Uterus (tissue), 4 donors: ENCODE measurements around the gene MSH6. TPM values are rescaled to one million over a fixed set of nuclear protein-coding genes. Genes with fewer than 3 reads are reported as not detected.

Experiments used
- DNase-seq, 2 donors: peaks; one replicate each; pipeline ENCODE4 v3.0.0-alpha.2; 2019 to 2020
- H3K27ac ChIP-seq, 2 donors: fragments of 200-600 bp; sonication (generic); 1 replicate in 1 of 2; 2 replicates in 1 of 2; pipeline ENCODE4 v1.5.1; 2016 to 2018
- H3K27me3 ChIP-seq, 2 donors: fragments of 200-600 bp; sonication (generic); one replicate each; pipeline ENCODE4 v1.5.1; 2018 to 2019; ENCODE audit warnings: control low read depth in 1 of 2
- H3K36me3 ChIP-seq, 2 donors: fragments of 200-600 bp; sonication (generic); one replicate each; pipeline ENCODE4 v1.5.1; 2019; ENCODE audit warnings: control low read depth in 1 of 2
- H3K4me1 ChIP-seq, 2 donors: fragments of 200-600 bp; sonication (generic); one replicate each; pipeline ENCODE4 v1.5.1; 2018 to 2019; ENCODE audit warnings: control low read depth in 1 of 2
- H3K4me3 ChIP-seq, 2 donors: fragments of 200-600 bp; sonication (generic); 1 replicate in 1 of 2; 2 replicates in 1 of 2; pipeline ENCODE4 v1.5.1; 2018 to 2019; ENCODE audit warnings: mild to moderate bottlenecking in 1 of 2
- H3K9me3 ChIP-seq, 2 donors: fragments of 200-600 bp; sonication (generic); one replicate each; pipeline ENCODE4 v1.5.1; 2019; ENCODE audit warnings: control low read depth in 1 of 2
- CTCF ChIP-seq, 4 experiments: fragments of 200-600 bp in 2 of 4; fragments of 450-650 bp in 2 of 4; sonication (generic) in 2 of 4; IDR thresholded peaks; one replicate each; pipeline ENCODE4 v1.5.1; 2016 to 2019; ENCODE audit warnings: antibody characterized with exemption in 4 of 4, mild to moderate bottlenecking in 2 of 4, moderate library complexity in 1 of 4
- POLR2A ChIP-seq, 2 donors: fragments of 450-650 bp; IDR thresholded peaks; one replicate each; pipeline ENCODE4 v1.6.1; 2016; ENCODE audit warnings: antibody characterized with exemption in 2 of 2, mild to moderate bottlenecking in 1 of 2, moderate library complexity in 1 of 2
- intact Hi-C: fragments of 100-400 bp; cut with DNase I; formaldehyde crosslinking; loops from one replicate; pipeline ENCODE4 v1.15.1; 2023; ENCODE audit warnings: low total_unique reads
- total RNA-seq, 4 donors: library from RNA; depleted of rRNA in 3 of 4; stranded (reverse); fragments of >200 nt in 3 of 4; gene quantifications; one replicate each; pipeline versions ENCODE4 v1.1.0 to v1.2.4, GENCODE V29; 2014 to 2023
- donor health status: DM: yes; HTN: yes; CAD: no.

MSH6 gene
- total RNA-seq, 4 donors from 2014 or later, result 32.9 to 115 (median 57.7) TPM

GRCh38 chr2:47779426-47779790, 3.5 kb upstream of the MSH6 start:
- Histone ChIP-seq H3K4me1 (no peaks in the 10 kb centered on the region), H3K27ac (peak overlapping the region; percentile 77 to 78), H3K27me3 (no peaks in the 10 kb centered on the region), H3K4me3 (no peak overlapping the region), H3K36me3 (no peaks in the 10 kb centered on the region), H3K9me3 (no peaks in the 10 kb centered on the region)
- no peak for TF ChIP-seq POLR2A (IDR thresholded peaks at IDR 0.05)
- TF ChIP-seq CTCF (IDR thresholded peaks at IDR 0.05), result no peak
- intact Hi-C loops, result no loop called here
- DNase-seq, result no peak

DNA sequence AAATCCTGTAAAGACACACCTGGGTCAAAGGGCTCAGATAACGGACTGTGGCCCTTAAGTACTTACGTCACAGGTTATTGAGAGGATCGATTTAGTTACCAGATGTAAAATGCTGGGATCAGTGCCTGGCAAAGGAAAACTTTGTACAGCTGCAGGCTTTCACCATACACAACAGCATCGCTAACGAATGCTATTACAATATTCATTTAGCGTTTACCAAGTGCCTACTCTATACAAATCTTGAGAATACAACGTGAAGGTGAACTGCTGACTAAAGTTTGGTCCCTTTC, 619 bp upstream of the MSH6 start:
- DNase-seq, result no peak
- intact Hi-C loops, result loop anchor here (5.0 kb wide), 1 partner anchor 125 kb away; the partner anchor contains the start of gene FBXO11
- peak overlapping the region; percentile 74 to 90 for H3K4me3 ChIP-seq
- H3K36me3 ChIP-seq, result no peaks in the 10 kb centered on the region
- H3K9me3 ChIP-seq, result no peaks in the 10 kb centered on the region
- TF ChIP-seq POLR2A (IDR thresholded peaks at IDR 0.05), result no peak
- no peak for TF ChIP-seq CTCF (IDR thresholded peaks at IDR 0.05)
- peak overlapping the region; percentile 90 to 97 for H3K27ac ChIP-seq
- no peaks in the 10 kb centered on the region for H3K4me1 ChIP-seq
- no peaks in the 10 kb centered on the region for H3K27me3 ChIP-seq

DNA sequence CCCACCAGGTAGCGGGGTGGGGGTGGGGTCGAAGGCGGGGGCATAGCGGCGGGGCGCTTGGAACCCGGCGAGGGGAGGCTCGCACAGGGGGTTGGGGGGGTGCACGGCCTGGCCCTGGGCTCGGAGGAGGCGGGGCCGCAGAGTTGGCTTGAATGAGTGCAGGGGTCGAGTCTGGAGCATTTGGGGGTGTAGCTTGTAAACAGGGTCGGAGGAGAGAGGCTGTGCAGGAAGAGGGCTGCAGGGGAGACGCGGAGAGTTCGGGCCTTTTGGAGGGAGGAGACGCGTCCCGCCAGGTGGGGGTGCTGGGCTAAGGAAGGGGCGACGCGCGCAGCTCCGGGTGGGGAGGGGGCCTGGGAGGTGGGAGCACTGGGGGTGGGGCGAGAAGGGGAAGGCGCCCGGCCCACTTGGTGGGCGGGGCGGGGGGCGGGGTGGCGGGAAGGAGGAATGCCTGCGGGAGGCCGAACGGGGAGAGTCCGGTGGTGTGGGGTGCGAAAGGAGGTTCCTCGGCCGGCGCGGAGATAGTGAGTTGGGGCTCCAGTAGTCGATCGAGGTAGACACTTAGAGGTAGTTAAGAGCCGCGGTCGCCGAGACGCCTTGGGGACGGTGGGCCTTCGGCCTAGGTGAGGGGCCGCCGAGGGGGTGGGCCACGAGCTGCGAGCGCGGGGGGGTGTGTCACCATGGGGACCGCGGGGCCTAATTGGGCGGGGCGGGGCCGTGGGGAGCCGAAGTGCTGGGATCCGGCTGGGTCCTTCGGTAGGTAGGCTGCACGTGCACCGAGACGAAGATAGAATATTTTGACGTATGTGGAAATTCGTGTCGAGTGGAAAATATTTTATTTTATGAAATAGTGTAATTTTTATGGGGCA, 774 bp downstream of the MSH6 start:
- TF ChIP-seq CTCF (IDR thresholded peaks at IDR 0.05), result no peak
- no peak for TF ChIP-seq POLR2A (IDR thresholded peaks at IDR 0.05)
- H3K4me3 ChIP-seq, result peak overlapping the region; percentile 74 to 90
- intact Hi-C loops, result loop anchor here (5.0 kb wide), 1 partner anchor 124 kb away; the partner anchor contains the start of gene FBXO11
- no peaks in the 10 kb centered on the region for H3K4me1 ChIP-seq
- no peaks in the 10 kb centered on the region for H3K36me3 ChIP-seq
- peak overlapping the region; percentile 90 to 97 for H3K27ac ChIP-seq
- H3K9me3 ChIP-seq, result no peaks in the 10 kb centered on the region
- no peaks in the 10 kb centered on the region for H3K27me3 ChIP-seq
- peak; percentile 62 to 73 for DNase-seq

DNA sequence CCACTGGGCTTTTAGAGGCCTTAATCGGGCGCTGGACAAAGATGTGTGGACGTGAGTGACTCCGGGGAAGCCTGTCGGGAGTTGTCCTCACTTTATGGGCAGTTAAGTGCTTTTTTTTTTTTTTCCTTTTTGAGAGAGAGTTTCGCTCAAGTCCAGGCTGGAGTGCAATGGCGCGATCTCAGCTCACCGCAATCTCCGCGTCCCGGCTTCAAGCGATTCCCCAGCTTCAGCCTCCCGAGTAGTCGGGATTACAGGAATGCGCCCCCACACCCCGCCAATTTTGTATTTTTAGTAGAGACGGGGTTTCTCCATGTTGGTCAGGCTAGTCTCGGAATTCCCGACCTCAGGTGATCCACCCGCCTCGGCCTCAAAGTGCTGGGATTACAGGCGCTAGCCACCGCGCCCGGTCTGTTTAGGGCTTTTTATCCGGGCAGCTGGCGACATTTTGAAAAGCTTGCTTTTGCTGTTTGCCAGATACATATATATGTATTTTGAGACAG, 1.5 kb downstream of the MSH6 start:
- Histone ChIP-seq H3K9me3 (no peaks in the 10 kb centered on the region), H3K4me3 (peak overlapping the region; percentile 74 to 90), H3K4me1 (no peaks in the 10 kb centered on the region), H3K36me3 (no peaks in the 10 kb centered on the region), H3K27me3 (no peaks in the 10 kb centered on the region), H3K27ac (peak overlapping the region; percentile 90 to 97)
- DNase-seq, result no peak
- no peak for TF ChIP-seq POLR2A (IDR thresholded peaks at IDR 0.05)
- no peak for TF ChIP-seq CTCF (IDR thresholded peaks at IDR 0.05)
- intact Hi-C loops, result loop anchor here (5.0 kb wide), 1 partner anchor 123 kb away; the partner anchor contains the start of gene FBXO11

- intact Hi-C loops, result no loop called here
- no peak for TF ChIP-seq CTCF (IDR thresholded peaks at IDR 0.05)
- TF ChIP-seq POLR2A (IDR thresholded peaks at IDR 0.05), result no peak
- peaks cover 0 to 5% of the 10 kb centered on the region in 2 donors for H3K4me1 ChIP-seq
- no peak for DNase-seq
- no peak overlapping the region for H3K27ac ChIP-seq
- H3K4me3 ChIP-seq, result no peak overlapping the region
- no peaks in the 10 kb centered on the region for H3K27me3 ChIP-seq
- no peaks in the 10 kb centered on the region for H3K9me3 ChIP-seq
- no peaks in the 10 kb centered on the region for H3K36me3 ChIP-seq
These were observed 3.0 kb downstream of the MSH6 start for GRCh38 chr2:47785986-47786385.
